ENCODE data around the gene TM4SF4. TPM values are rescaled to one million over a fixed set of nuclear protein-coding genes. Genes with fewer than 3 reads are reported as not detected.
A peak's percentile ranks its signal among the peaks of the same experiment; 100 is the strongest.

The TM4SF4 gene
- total and polyA plus RNA-seq, 2 of the 8 experiments (the other 6 are each of a cell fraction or from before 2014, with no cell fraction given), result not detected

DNA sequence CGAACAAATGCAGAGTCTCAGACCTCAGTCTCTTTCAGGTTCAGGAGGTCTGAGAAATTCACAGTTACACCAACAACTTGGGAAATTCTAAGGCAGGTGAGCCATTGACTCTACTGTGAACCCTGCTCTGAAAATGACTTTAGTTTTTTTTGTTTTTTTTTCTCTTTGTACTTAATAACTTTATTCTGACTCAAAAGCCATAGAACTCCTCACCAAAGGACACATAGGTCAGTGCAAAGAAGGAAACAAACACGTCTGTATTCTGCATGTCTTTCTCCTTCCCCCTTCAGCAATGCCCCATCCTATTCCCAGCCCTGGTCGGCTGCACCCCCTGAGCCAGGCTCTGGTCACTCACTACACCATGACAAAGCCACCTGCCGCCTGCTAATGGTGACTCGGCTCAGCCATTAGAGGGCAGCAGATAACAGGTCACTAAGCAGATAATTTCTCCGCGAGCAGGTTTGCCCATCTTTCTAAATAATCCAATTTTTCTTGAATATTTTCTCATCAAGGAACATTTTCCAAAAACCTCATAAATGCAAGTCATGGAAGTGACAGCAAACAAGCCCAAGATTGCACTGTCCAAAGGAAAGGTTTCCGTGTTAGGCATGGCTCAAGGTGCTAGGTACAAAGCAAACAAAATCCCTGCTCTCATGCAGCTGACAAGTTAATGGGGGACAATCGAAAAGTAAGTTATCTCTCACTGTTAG is 37.7 kb downstream of the TM4SF4 start:
- ChIA-PET POLR2A (ENCODE audit: partially characterized antibody) (no interaction called here), CTCF (ENCODE audit: partially characterized antibody) (interaction anchor here (0.6 to 6.4 kb wide), 34 partner anchors 11 to 391 kb away, joined by 3 to 53 read pairs (median 4); no protein-coding TSS in a partner anchor)
- H3K4me3 ChIP-seq (ENCODE audit: extremely low read depth in 1 of 4, insufficient read depth in 2 of 4, low read depth in 3 of 4, low read length in 4 of 4), result peak overlapping the region in 1 of 4 experiments; percentile 34; a peak in 1 of 8 replicates
- peak; percentile 81 to 92 (median 89) for TF ChIP-seq CTCF (IDR thresholded peaks at IDR 0.05; ENCODE audit: control extremely low read depth in 1 of 3, insufficient read depth in 1 of 3, low read depth in 1 of 3, low read length in 3 of 3)
- TF ChIP-seq BACH1 (IDR thresholded peaks at IDR 0.05; ENCODE audit: low read length), result peak; percentile 59; the same call in 1 of the 2 replicates
- TF ChIP-seq RBBP5 (IDR thresholded peaks at IDR 0.05; ENCODE audit: borderline replicate concordance, low read depth, low read length), result no peak
- 0 out of 2 replicates have a peak, but pooled peaks have one; percentile 66 for TF ChIP-seq TCF12 (IDR thresholded peaks at IDR 0.05; ENCODE audit: low read depth, low read length)
- no peak for TF ChIP-seq JUND (IDR thresholded peaks at IDR 0.05; ENCODE audit: low read length)
- TF ChIP-seq SAP30 (IDR thresholded peaks at IDR 0.05; ENCODE audit: insufficient read depth, insufficient replicate concordance, low read length), result no peak
- 0 out of 2 replicates have a peak, but pooled peaks have one; percentile 27 for TF ChIP-seq CHD2 (IDR thresholded peaks at IDR 0.05; ENCODE audit: low read length)
- TF ChIP-seq KDM1A (IDR thresholded peaks at IDR 0.05; ENCODE audit: borderline replicate concordance, low read length), result no peak
- TF ChIP-seq ATF3 (IDR thresholded peaks at IDR 0.05; ENCODE audit: insufficient read depth, low read depth, low read length), result no peak

More for the DNA sequence above, 37.7 kb downstream of the TM4SF4 start:
- Histone ChIP-seq H2BK5ac (ENCODE audit: low read depth, low read length) (no peak overlapping the region), H4K91ac (replicated peaks; ENCODE audit: insufficient read length, low read length) (no peak overlapping the region), H3K79me2 (ENCODE audit: control insufficient read depth in 1 of 2, insufficient read depth in 2 of 2, low read length in 2 of 2) (no peaks in the 10 kb centered on the region), H3K36me3 (ENCODE audit: control insufficient read depth in 2 of 4, insufficient read depth in 4 of 4, low read length in 3 of 4) (no peaks in the 10 kb centered on the region), H4K8ac (ENCODE audit: extremely low read depth, insufficient read depth, low read length) (no peak overlapping the region), H2AK5ac (ENCODE audit: low read depth, low read length) (no peak overlapping the region), H2AFZ (ENCODE audit: low read length) (no peak overlapping the region), H2BK15ac (ENCODE audit: low read length) (no peak overlapping the region), H3K4me1 (replicated peaks in 1 of 4; ENCODE audit: control insufficient read depth in 3 of 4, insufficient read depth in 4 of 4, low read length in 3 of 4) (no peaks in the 10 kb centered on the region), H2BK12ac (ENCODE audit: low read depth, low read length) (no peak overlapping the region), H2BK120ac (replicated peaks; ENCODE audit: low read depth, low read length) (no peak overlapping the region), H3K9ac (replicated peaks in 1 of 4; ENCODE audit: extremely low read depth in 1 of 4, low read depth in 3 of 4, low read length in 3 of 4) (no peak overlapping the region), H3K27me3 (replicated peaks in 1 of 4; ENCODE audit: control insufficient read depth in 3 of 4, extremely low read depth in 1 of 4, insufficient read depth in 3 of 4, low read length in 3 of 4) (no peaks in the 10 kb centered on the region), H3K18ac (ENCODE audit: extremely low read depth, low read length) (no peak overlapping the region), H3K23ac (ENCODE audit: insufficient read length) (no peak overlapping the region), H3K14ac (ENCODE audit: insufficient read length) (no peak overlapping the region), H3K4ac (replicated peaks; ENCODE audit: insufficient read length, low read depth, low read length) (no peak overlapping the region), H3K23me2 (ENCODE audit: low read depth, low read length) (no peaks in the 10 kb centered on the region), H3K9me3 (ENCODE audit: insufficient read depth in 2 of 2, low read depth in 1 of 2, low read length in 1 of 2) (no peaks in the 10 kb centered on the region), H3K27ac (ENCODE audit: low read depth, low read length) (no peak overlapping the region), H3K4me2 (ENCODE audit: insufficient read depth in 1 of 2, low read depth in 2 of 2, low read length in 2 of 2) (peak overlapping the region; percentile 22 to 57; a peak in 3 of 4 replicates), H4K5ac (ENCODE audit: insufficient read length, low read depth, low read length) (no peak overlapping the region), H3K56ac (replicated peaks; ENCODE audit: insufficient read length, low read depth, low read length) (no peak overlapping the region), H2BK20ac (ENCODE audit: low read length) (no peak overlapping the region), H4K20me1 (replicated peaks in 1 of 2; ENCODE audit: control insufficient read depth in 1 of 2, insufficient read depth in 2 of 2, low read length in 2 of 2) (no peaks in the 10 kb centered on the region), H3K79me1 (ENCODE audit: low read depth, low read length) (no peaks in the 10 kb centered on the region)
- peak in 1 of 2 experiments; percentile 72 for DNase-seq (ENCODE audit: low read depth in 1 of 2, low spot score in 2 of 2)
- peak; percentile 70 for FAIRE-seq
- WGBS, 2 experiments (ENCODE audit: extremely low coverage in 1 of 2, insufficient coverage in 1 of 2, insufficient read length in 1 of 2, insufficient replicate concordance in 2 of 2, low coverage in 1 of 2, low lambda C conversion rate in 2 of 2, missing lambda C conversion rate in 1 of 2), result 29% methylated on average over 9 of the region's 9 CpGs; no CpG with 5 or more reads in 1 of the 2 experiments

Measured in H1 (cell line).